ENCODE measurements around the gene B3GALT4. TPM values are rescaled to one million over a fixed set of nuclear protein-coding genes. Genes with fewer than 3 reads are reported as not detected.
A peak's percentile ranks its signal among the peaks of the same experiment; 100 is the strongest.

B3GALT4 gene
- total RNA-seq, 1 donor from 2014 or later: 25.4 TPM

DNA sequence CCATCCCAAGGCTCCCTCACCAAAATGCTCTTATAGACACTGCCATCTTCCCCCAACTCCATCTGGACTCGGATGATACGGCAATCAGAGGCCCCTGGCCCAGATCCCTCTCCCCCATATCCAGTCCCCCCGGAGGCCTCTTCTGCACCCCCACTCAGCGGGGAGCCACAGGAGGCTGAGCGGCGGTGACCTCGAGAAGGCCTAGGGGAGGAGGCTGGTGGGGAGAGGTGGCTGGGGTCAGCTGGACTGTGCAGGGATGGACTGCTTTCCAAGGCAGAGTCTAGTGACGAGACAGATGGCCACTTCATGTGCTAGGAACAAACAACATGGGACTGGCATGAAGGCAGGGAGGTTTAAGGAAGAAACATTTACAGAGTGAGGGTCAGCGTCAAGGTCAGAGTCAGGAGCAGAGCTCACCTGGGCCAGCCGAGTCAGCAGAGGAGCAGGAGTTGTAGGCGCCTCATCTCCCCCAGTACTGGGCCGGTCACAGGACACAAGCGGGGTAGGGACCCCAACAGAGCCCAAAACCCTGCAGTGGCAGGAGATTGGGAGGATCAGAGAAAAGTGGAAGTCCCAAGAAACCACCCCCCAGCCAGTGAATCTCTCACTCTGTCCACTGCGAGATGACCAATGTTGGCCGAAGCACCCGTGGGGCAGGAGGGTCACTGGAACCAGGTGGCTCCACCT lies 16.2 kb downstream of the B3GALT4 start:
- no peak for DNase-seq (ENCODE audit: low spot score)

GRCh38 chr6:33294086-33294823 lies 17.3 kb downstream of the B3GALT4 start:
- no peak for DNase-seq (ENCODE audit: low spot score)

DNA sequence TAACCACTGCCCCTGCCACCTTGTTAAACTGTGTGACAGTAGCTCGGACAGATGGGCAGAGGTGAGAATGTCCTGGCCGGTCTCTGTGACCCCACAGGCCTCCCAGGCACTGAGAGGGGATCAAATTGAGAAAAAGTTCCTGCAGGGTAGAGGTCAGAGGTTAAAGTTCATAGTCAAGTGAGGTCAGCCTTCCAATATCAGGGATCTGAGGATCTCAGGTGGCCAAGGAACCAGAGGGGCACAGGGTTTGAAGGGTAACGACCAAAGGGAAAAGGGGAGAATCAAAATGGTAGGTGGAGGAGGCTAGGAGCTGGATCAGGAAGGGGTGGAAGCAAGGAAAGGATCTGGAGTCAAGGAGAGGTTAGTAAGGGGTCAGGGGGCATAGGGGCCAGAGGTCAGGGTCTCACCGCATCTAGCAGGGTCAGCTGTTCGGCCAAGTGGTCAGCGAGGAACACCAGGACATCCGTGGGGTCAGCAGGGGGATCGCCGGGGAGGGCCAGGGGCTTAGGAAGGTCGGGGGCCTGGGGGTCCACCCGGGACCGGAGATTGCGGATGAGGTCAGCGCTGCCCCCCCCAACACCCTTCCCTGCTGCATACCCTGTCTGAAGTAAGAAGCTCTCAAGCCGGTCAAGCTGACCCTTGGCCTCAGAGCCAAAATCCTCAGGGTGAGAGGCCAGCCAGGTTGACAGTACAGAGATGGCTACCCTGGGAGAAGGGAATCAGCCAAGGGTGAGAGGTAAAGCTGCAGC lies 18.9 kb downstream of the B3GALT4 start:
- no peak for DNase-seq (ENCODE audit: low spot score)

DNA sequence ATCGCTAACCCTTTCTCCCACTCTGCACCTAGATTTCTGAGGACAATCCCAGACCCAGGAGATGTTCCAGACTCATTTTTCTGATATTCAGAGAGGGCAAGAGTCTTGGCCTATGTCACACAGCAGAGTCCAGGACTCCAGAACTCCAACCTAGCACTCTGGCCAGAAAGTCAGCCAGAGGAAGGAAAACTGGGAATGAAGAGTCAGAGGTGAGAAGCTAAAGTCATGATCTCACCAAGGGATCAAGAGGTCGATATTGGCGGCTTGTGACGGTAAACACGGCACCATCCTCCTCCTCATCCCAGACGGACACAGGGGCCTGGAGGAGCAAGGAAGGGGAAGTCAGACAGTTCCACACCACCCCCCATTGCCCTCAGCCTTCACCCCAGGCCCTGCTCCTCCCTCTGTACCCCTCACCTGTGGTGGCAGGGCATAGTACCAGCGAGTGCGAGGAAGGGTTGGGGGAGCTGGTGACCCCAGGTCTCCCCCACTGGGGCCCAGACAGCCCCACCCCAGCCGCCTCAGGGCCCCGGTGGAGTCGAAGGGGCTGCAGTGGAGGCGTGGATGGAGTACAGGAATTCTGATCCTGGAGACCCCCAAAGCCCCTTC lies 20.0 kb downstream of the B3GALT4 start:
- DNase-seq (ENCODE audit: low spot score): no peak

DNA sequence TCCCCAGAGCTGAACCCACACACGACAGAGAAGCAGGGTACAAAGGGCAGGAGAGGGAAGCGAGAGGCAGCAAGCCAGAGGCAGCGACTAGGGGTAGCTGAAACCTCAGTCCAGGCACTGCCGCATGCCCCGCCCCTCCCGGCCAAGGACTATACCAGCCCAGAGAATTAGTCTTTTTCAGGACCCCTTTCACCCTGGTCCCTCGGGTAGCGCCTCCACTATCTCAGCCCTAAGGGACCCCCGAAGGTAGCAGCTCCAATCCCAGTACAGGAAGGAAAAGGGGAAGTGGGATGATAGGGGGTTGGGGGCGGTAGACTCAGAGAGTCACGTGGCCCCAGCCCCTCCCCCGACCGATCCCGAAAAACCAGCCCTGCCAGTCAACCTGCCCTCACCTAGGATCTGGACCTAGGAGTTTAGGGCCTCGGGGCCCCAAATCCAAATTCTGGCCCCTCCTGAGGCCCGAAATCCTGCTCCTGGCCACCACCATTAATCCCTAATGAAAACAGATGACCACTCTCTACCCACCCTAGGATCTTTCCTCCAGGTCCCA lies 20.6 kb downstream of the B3GALT4 start:
- DNase-seq (ENCODE audit: low spot score): peak; percentile 58

- peak; percentile 76 for DNase-seq (ENCODE audit: low spot score)
Measured at GRCh38 chr6:33297956-33298772, 21.2 kb downstream of the B3GALT4 start.

DNA sequence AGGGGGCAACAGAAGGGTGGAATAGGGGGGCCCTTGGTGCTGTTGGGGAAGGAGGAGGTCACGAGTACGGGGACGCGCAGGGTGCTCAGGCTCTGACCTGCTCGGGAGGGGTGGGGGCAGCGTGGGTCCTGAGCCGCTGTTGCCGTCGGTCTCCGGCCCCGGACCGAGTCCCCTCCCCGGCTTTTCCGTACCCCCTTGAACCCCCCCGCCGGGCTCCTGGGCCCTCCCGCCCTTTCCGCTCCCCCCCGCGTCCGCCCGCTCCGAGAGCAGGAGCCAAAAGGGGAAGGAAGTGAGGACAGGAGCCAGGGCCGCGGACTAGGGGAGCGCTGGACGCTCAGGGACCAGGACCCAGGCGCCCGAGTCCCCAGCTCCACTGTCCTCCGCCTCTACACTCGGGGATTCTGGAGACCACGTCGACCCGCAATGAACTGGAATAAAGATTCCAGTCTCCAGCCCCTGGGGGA lies 21.9 kb downstream of the B3GALT4 start, which contains the start of gene RGL2:
TSS of gene RGL2 (minus strand) at position 170 of the 464 bp plus-strand sequence. CDS start 332 bp downstream, outside the sequence.
- DNase-seq (ENCODE audit: low spot score): peak; percentile 78

DNA sequence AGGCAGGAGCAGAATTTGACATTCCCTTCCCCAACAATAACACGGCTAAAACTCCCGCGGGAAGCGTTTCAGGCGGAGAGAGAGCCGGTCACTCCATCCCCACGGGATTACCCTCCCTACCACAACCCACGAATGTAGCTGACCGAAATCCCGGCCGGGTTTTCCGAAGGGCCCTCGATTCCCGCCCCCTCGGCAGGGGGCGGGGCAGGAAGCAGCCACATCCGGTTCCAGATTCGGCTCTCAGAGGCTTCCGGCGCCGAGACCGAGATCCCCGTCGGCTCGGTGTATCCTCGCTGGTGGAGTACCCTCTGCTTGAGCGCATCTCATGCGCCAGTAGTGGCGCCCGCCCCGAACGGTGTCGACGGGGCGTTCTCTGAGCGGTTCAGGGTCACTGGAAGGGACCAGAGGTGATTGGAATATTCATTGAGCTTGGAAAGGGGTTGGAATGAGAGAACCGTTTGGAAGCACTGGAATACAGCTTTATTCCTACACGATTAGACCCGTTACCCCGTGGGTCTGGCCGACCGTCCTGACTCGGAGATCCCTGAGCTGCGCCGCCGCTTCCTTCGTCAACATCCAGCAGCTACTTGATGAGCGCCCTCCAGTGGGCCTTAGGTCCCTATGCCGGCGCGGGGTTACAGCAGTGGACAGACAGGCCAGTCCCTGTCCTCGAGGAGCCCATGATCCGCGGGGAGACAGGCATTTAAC lies 22.5 kb downstream of the B3GALT4 start:
- DNase-seq (ENCODE audit: low spot score): peak; percentile 94

- DNase-seq (ENCODE audit: low spot score): no peak
Measured at GRCh38 chr6:33301877-33302276, 25.0 kb downstream of the B3GALT4 start.

GRCh38 chr6:33304216-33304615 lies 27.3 kb downstream of the B3GALT4 start:
- DNase-seq (ENCODE audit: low spot score): no peak

GRCh38 chr6:33305052-33305451 lies 28.1 kb downstream of the B3GALT4 start:
- DNase-seq (ENCODE audit: low spot score): no peak

- DNase-seq (ENCODE audit: low spot score): no peak
Measured at GRCh38 chr6:33306356-33306755, 29.4 kb downstream of the B3GALT4 start.

DNA sequence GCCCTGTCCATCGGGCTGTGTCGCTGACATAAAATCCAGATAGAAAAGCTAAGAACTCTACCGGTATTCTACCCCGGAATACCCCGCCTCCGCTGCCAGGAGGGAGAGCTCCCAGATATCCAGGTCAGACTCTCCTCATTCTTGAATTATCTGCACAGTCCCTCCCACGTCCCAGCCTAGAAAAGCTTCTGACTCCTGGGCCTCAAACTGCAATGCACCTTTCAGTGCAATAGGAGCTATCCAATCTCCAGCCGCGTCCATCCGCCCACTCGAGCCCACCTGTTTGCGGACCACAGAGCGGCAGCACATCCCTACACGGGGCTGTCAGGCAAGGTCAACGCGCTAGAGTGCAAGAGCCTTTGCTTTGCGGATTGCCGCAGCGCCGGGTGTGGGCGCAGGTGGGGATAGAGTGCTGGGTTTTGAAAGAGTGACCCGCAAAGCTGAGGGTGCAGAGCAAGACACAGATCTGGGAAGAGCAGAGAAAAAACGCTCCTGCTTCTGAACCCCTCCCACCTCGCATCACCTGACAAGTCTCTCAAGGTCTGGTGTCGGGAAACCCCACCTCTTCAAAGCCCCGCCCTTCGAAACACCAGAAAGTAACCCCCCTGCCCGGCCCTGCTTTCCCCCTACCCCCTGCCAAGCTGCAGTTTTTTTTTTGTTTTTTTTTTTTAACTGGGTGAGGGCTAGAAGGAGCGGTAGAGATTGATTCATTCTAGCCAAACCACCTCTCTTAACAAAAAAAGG lies 35.6 kb downstream of the B3GALT4 start:
- peak; percentile 83 for DNase-seq (ENCODE audit: low spot score)

DNA sequence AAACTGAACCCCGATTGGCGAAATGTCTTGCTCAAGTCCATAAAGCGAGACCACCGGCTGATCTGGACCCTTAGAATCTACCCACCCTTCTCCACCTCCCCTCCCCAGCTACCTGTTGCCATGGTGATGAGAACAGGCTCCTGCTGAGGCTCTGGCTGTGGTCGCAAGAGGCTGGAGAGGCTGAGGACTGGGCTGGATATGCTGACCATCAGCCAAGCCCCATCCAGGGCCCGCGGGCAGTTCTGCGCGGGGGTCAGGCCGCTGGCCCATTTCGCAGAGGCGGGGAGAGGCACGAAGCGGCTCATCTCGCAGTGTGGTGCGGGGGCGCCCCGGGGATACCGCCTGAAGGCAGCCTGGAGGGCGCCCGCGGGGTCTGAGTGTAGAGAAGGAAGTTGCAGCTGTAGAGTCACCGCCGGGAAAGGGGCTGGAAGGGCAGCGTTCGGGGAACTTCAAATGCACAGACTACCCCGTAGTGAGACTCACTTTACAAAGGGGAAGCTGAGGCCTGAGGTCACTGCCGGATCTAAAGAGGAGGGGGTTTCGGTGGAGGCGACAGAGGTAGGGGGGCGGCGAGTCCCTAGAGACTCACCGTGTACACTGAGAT lies 36.3 kb downstream of the B3GALT4 start:
- peak; percentile 33 for DNase-seq (ENCODE audit: low spot score)

DNA sequence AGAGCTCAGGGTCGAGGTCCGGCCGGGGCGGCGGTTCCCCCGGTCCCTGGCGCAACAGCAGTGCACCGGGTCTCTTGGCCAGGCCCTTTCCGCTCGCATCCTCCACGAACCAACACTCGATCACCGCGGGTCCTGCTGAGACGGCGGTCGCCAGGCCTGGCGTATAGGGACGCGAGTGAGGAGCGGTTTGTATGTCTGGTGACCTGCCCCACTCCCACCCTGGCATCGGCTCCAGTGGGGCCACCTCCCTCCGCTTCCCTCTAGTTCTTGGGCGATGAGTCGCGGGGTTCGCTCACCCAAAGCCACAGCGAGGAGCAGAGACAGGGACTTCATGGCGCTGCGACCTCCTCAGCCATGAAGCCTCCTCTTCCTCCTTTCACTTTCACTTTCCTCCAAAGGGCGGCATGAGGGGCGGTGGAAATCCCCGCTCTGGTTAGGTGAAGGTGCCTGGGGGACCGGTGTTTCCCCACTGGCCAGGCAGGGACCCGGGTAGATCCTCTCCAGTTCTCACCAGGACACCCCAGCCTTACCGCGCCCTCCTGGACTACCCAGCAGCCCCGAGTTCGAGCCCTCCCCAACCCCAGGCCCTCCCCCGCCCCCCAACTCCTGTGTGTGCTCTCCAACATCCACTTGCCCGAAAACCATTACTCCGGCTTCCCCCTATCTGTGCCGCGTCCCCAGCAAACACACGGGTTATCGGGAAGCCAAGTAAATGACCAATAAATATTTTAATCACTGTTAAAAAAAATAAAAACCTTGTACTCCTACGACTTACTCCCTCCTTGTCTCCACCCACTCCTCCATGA lies 37.0 kb downstream of the B3GALT4 start, which contains the start of gene TAPBP:
TSS of gene TAPBP (minus strand) at position 370 of the 806 bp plus-strand sequence. CDS start at position 333, 37 bp downstream.
- DNase-seq (ENCODE audit: low spot score): peak; percentile 48

DNA sequence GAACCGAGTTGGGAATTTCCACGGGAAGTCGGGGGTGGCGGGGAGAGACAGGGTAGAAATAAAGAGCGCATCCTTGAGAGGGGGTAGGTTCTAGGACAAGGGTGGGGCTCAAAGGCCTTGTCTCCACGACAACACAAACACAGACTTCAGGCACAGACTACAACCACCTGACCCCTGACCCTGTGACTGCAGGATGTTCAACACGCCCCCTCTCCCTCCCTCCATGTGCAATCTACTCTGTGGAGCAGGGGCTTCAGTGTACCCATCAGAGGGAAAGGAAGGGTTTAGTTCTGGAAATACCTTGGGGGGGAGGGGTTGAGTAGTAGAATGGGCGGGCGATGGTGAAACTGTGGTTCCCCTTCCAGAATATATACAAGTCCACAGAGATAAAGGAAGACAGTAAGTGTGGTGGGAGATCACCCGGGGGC lies 37.6 kb downstream of the B3GALT4 start:
- peak; percentile 58 for DNase-seq (ENCODE audit: low spot score)

DNA sequence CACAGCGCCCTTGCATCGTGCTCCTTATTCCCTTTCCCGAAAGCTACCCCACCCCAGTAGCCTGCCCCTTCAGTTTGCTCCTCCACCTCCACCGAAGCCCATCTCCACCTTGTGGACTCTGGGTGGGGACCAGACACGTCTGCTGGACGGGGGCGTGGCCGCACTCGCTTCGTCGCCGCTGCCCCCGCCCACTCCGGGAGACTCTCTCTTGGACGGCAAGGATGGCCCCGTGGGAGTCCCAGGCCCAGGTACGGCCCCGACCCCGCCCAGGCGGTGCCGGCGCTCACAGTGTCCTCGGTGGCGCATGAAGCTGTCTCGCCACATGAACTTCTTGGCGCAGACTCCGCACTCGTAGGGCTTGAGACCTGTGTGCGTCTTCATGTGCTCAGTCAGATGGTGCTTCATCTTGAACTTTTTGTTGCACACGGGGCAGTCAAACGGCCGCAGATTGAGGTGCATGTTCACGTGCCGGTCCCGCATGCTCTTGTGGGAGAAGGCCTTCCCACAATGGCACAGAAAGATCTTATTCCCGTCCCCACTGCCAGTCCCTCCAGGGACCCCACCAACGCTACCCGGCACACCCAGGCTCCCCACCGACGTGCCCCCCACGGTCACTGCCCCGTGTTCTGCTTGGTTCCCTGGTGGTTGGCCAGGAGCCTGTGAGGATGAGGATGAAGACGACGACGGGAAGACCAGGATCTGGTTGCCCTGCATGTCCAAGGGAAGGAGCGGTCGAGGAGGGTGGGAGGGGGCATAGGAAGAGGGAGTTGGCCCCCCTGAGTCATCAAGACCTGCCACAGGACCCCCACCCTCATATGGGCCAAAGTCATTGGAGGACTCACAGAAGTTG lies 38.2 kb downstream of the B3GALT4 start:
- peak; percentile 43 for DNase-seq (ENCODE audit: low spot score)

Data from mucosa of gallbladder (tissue), 1 donor.